Testis (tissue), 3 donors: ENCODE results near the gene FANCB. TPM values are rescaled to one million over a fixed set of nuclear protein-coding genes. Genes with fewer than 3 reads are reported as not detected.

Experiments
- DNase-seq: peaks from one replicate; pipeline ENCODE4 v3.0.0-alpha.2; 2019
- H3K27ac ChIP-seq, 2 donors: fragments of 200-600 bp; sonication (generic); one replicate each; pipeline ENCODE4 v1.5.1; 2019
- H3K27me3 ChIP-seq: fragments of 200-600 bp; sonication (generic); one replicate; pipeline ENCODE4 v1.5.1; 2019
- H3K36me3 ChIP-seq: fragments of 200-600 bp; sonication (generic); one replicate; pipeline ENCODE4 v1.5.1; 2017; ENCODE audit warnings: low read depth; ENCODE audit errors: missing control alignments
- H3K4me1 ChIP-seq: fragments of 200-600 bp; sonication (generic); one replicate; pipeline ENCODE4 v1.5.1; 2019
- H3K4me3 ChIP-seq, 2 donors: fragments of 200-600 bp; sonication (generic); one replicate each; pipeline ENCODE4 v1.5.1; 2017 to 2019
- H3K9me3 ChIP-seq: fragments of 200-600 bp; sonication (generic); one replicate; pipeline ENCODE4 v1.5.1; 2017
- CTCF ChIP-seq, 3 experiments: fragments of 450-650 bp in 2 of 3; fragments of 200-600 bp in 1 of 3; sonication (generic) in 1 of 3; IDR thresholded peaks; one replicate each; pipeline ENCODE4 v1.5.1; 2016 to 2019; ENCODE audit warnings: antibody characterized with exemption in 3 of 3, mild to moderate bottlenecking in 2 of 3, moderate library complexity in 1 of 3
- POLR2A ChIP-seq: fragments of 450-650 bp; IDR thresholded peaks from one replicate; pipeline ENCODE4 v1.6.1; 2017; ENCODE audit warnings: antibody characterized with exemption, mild to moderate bottlenecking, moderate library complexity
- WGBS, 2 donors: methylation state at CpG; one replicate each; pipeline ENCODE4 v1.1.5; 2018; 5-methylcytosine and 5-hydroxymethylcytosine counted together
- intact Hi-C: fragments of 100-400 bp; cut with DNase I; formaldehyde crosslinking; loops from one replicate; pipeline ENCODE4 v1.15.1; 2023; ENCODE audit warnings: low total_unique reads
- polyA plus RNA-seq: library from polyadenylated mRNA; stranded (reverse); fragments of 350-450 nt; fragmentation: Illumina TruSeq; extraction: RNeasy Lipid Tissue Mini Kit (QIAGEN cat#74804); gene quantifications from one replicate; pipeline ENCODE4 v1.2.3, GENCODE V29; 2014; ENCODE audit warnings: low read depth, low replicate concordance; ENCODE audit not compliant: insufficient read depth
- total RNA-seq, 2 donors: library from RNA; depleted of rRNA; stranded (reverse); fragments of >200 nt; gene quantifications; one replicate each; pipeline ENCODE4 v1.2.3, GENCODE V29; 2016

Gene FANCB
- total and polyA plus RNA-seq, 3 donors from 2014 or later, result 0.66 to 5.4 (median 2.0) TPM

GRCh38 chrX:14883826-14884225 lies 11.0 kb upstream of the FANCB start:
- no peak for TF ChIP-seq POLR2A
- TF ChIP-seq CTCF (IDR thresholded peaks at IDR 0.05), result no peak
- Histone ChIP-seq H3K36me3 (no peaks in the 10 kb centered on the region), H3K9me3 (no peaks in the 10 kb centered on the region), H3K27me3 (no peaks in the 10 kb centered on the region), H3K4me1 (no peaks in the 10 kb centered on the region), H3K27ac (no peak overlapping the region), H3K4me3 (no peak overlapping the region)
- intact Hi-C loops, result no loop called here
- no peak for DNase-seq

- intact Hi-C loops, result no loop called here
Measured at GRCh38 chrX:14875624-14876023, 2.8 kb upstream of the FANCB start.

DNA sequence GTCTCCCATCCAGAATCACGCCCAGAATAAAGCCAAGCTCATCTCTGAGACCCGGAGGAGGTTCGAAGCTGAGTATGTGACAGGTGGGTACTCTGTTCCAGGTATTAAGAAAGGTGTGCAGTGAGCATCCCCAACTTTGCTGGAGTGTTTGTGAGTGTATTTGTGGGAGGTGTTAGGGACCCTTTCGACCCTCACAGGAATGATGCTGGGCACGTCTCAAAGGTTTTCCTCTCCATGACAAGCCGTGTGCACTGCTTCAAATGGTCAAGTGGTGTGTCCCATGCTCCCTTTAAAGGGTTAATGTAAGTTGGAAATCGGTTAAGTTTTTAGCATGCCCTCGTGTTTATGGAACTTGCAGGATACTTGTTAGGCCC lies 794 bp upstream of the FANCB start:
- Histone ChIP-seq H3K27me3 (no peaks in the 10 kb centered on the region), H3K36me3 (no peaks in the 10 kb centered on the region), H3K27ac (peak overlapping the region; percentile 61 to 62), H3K4me3 (peak overlapping the region; percentile 69 to 75), H3K9me3 (no peaks in the 10 kb centered on the region), H3K4me1 (no peaks in the 10 kb centered on the region)
- WGBS, 2 donors, result 0 to 4% methylated on average over 2 to 7 of the region's 8 CpGs
- intact Hi-C loops, result no loop called here
- DNase-seq, result no peak
- TF ChIP-seq CTCF (IDR thresholded peaks at IDR 0.05) (no peak), POLR2A (no peak)

More at GRCh38 chrX:14875624-14876023, 2.8 kb upstream of the FANCB start:
- H3K27me3 ChIP-seq, result no peaks in the 10 kb centered on the region
- WGBS, 2 donors, result 89 to 91% methylated on average over 7 of the region's 7 CpGs
- no peak overlapping the region for H3K27ac ChIP-seq
- H3K36me3 ChIP-seq, result no peaks in the 10 kb centered on the region
- no peak for DNase-seq
- no peaks in the 10 kb centered on the region for H3K4me1 ChIP-seq
- no peak overlapping the region for H3K4me3 ChIP-seq
- no peak for TF ChIP-seq CTCF (IDR thresholded peaks at IDR 0.05)
- no peak for TF ChIP-seq POLR2A
- H3K9me3 ChIP-seq, result no peaks in the 10 kb centered on the region

GRCh38 chrX:14872355-14872754 lies 514 bp downstream of the FANCB start:
- Histone ChIP-seq H3K4me1 (no peaks in the 10 kb centered on the region), H3K27ac (peak overlapping the region in 1 of 2 donors; percentile 50), H3K9me3 (no peaks in the 10 kb centered on the region), H3K27me3 (no peaks in the 10 kb centered on the region), H3K4me3 (peak overlapping the region; percentile 69 to 75), H3K36me3 (no peaks in the 10 kb centered on the region)
- no peak for DNase-seq
- 8 to 11% methylated on average over 7 of the region's 7 CpGs for WGBS, 2 donors
- intact Hi-C loops, result no loop called here
- TF ChIP-seq CTCF (IDR thresholded peaks at IDR 0.05) (no peak), POLR2A (no peak)

DNA sequence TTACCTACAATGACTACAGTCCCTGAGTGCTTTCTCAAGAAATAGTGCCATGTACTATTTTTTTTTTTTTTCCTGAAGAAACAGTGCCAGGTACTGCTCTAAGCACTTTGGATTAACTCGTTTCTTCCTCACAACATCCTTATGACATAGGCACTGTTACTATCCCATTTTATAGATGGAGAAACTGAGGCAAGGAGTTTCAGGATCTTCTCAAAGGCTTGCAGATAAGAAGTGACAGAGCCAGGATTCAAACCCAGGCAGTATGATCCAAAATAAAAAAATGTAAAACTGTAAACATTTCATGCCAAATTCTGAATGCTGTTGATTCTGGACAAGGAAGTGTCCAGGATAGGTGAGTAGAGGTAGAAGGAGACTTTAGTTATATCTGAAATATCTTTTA lies 1.1 kb downstream of the FANCB start:
- H3K36me3 ChIP-seq, result no peaks in the 10 kb centered on the region
- H3K27me3 ChIP-seq, result no peaks in the 10 kb centered on the region
- intact Hi-C loops, result no loop called here
- no peak for DNase-seq
- no peaks in the 10 kb centered on the region for H3K4me1 ChIP-seq
- no peaks in the 10 kb centered on the region for H3K9me3 ChIP-seq
- 57 to 60% methylated on average over 1 of the region's 1 CpG for WGBS, 2 donors
- no peak for TF ChIP-seq CTCF (IDR thresholded peaks at IDR 0.05)
- no peak for TF ChIP-seq POLR2A
- no peak overlapping the region for H3K27ac ChIP-seq
- H3K4me3 ChIP-seq, result no peak overlapping the region
